Thyroid gland (tissue), 4 donors: ENCODE results near the gene COX6A2.

Experiments used
- CTCF ChIP-seq, 6 experiments: fragments of 200-600 bp in 3 of 6; fragments of 450-650 bp in 3 of 6; sonication (generic) in 3 of 6; IDR thresholded peaks; one replicate each; pipeline ENCODE4 v1.5.1; 2016 to 2019; ENCODE audit warnings: antibody characterized with exemption in 6 of 6, mild to moderate bottlenecking in 2 of 6, inconsistent platforms in 1 of 6, moderate library complexity in 1 of 6
- POLR2A ChIP-seq, 2 donors: fragments of 450-650 bp; IDR thresholded peaks; one replicate each; pipeline ENCODE4 v1.6.1; 2017; ENCODE audit warnings: antibody characterized with exemption in 2 of 2, mild to moderate bottlenecking in 2 of 2, moderate library complexity in 1 of 2

GRCh38 chr16:31429796-31430195 lies 1.6 kb upstream of the COX6A2 start:
- TF ChIP-seq CTCF (IDR thresholded peaks at IDR 0.05) = no peak
- no peak for TF ChIP-seq POLR2A (IDR thresholded peaks at IDR 0.05)
